ENCODE data around the gene TCF3. TPM values are rescaled to one million over a fixed set of nuclear protein-coding genes. Genes with fewer than 3 reads are reported as not detected.

Gene TCF3
- total RNA-seq, 2 experiments from 2014 or later = 84.8 to 86.7 TPM

- DNase-seq = peak; percentile 33
- peaks cover 15% of the 10 kb centered on the region for H3K36me3 Mint-ChIP-seq (ENCODE audit: low read depth)
- H3K4me3 Mint-ChIP-seq = no peak overlapping the region
- H3K4me1 Mint-ChIP-seq (ENCODE audit: low read depth) = peaks cover 39% of the 10 kb centered on the region
- H3K27ac Mint-ChIP-seq = no peak overlapping the region
- intact Hi-C loops (cut with micrococcal nuclease) = no loop called here
- CTCF ChIA-PET = interaction anchor here (0.7 kb wide), 1 partner anchor 54 kb away, joined by 3 read pairs; no protein-coding TSS in a partner anchor
- no peaks in the 10 kb centered on the region for H3K9me3 Mint-ChIP-seq
- no peaks in the 10 kb centered on the region for H3K27me3 Mint-ChIP-seq (ENCODE audit: low read depth)
These were observed 43.9 kb downstream of the TCF3 start for GRCh38 chr19:1608359-1609102.

GRCh38 chr19:1606138-1606651, 46.2 kb downstream of the TCF3 start:
- intact Hi-C loops (cut with micrococcal nuclease) = loop anchor here (1.0 kb wide), 1 partner anchor 65 kb away; no protein-coding TSS in a partner anchor
- H3K27me3 Mint-ChIP-seq (ENCODE audit: low read depth) = no peaks in the 10 kb centered on the region
- peaks cover 13% of the 10 kb centered on the region for H3K36me3 Mint-ChIP-seq (ENCODE audit: low read depth)
- H3K27ac Mint-ChIP-seq = peak overlapping the region; percentile 97
- peak overlapping the region; percentile 98 for H3K4me3 Mint-ChIP-seq
- no peaks in the 10 kb centered on the region for H3K9me3 Mint-ChIP-seq
- H3K4me1 Mint-ChIP-seq (ENCODE audit: low read depth) = peaks cover 52% of the 10 kb centered on the region
- CTCF ChIA-PET = interaction anchor here (0.7 to 2.5 kb wide), 6 partner anchors 15 to 220 kb away, joined by 3 to 13 read pairs (median 4); no protein-coding TSS in a partner anchor
- DNase-seq = no peak

GRCh38 chr19:1605236-1606137, 46.9 kb downstream of the TCF3 start, which contains the start of gene UQCR11:
Gene UQCR11, minus strand, starts transcription at chr19:1605462. Its CDS starts 53 bp downstream, at chr19:1605409.
- Mint-ChIP-seq H3K4me3 (peak within 1 kb of the TSS; percentile 98), H3K27me3 (ENCODE audit: low read depth) (no peaks in the 10 kb centered on the region), H3K9me3 (no peaks in the 10 kb centered on the region), H3K36me3 (ENCODE audit: low read depth) (peaks cover 12% of the 10 kb centered on the region), H3K4me1 (ENCODE audit: low read depth) (peaks cover 48% of the 10 kb centered on the region), H3K27ac (peak within 1 kb of the TSS; percentile 97)
- CTCF ChIA-PET = interaction anchor here (0.6 to 2.5 kb wide), 7 partner anchors 15 to 296 kb away, joined by 3 to 13 read pairs (median 3); no protein-coding TSS in a partner anchor
- intact Hi-C loops (cut with micrococcal nuclease) = loop anchor here (1.0 kb wide), 5 partner anchors 13 to 162 kb away; partner anchors contain the start of genes C19orf25, MBD3 and TCF3
- DNase-seq = peak; percentile 94

- intact Hi-C loops (cut with micrococcal nuclease) = no loop called here
- H3K27ac Mint-ChIP-seq = no peak overlapping the region
- H3K36me3 Mint-ChIP-seq (ENCODE audit: low read depth) = peaks cover 18% of the 10 kb centered on the region
- H3K4me3 Mint-ChIP-seq = no peak overlapping the region
- no peak for DNase-seq
- peaks cover 32% of the 10 kb centered on the region for H3K4me1 Mint-ChIP-seq (ENCODE audit: low read depth)
- no peaks in the 10 kb centered on the region for H3K27me3 Mint-ChIP-seq (ENCODE audit: low read depth)
- H3K9me3 Mint-ChIP-seq = no peaks in the 10 kb centered on the region
- CTCF ChIA-PET = no interaction called here
These were observed 50.2 kb downstream of the TCF3 start for GRCh38 chr19:1602091-1602707.

GRCh38 chr19:1601613-1602064, 50.8 kb downstream of the TCF3 start:
- H3K36me3 Mint-ChIP-seq (ENCODE audit: low read depth) = peaks cover 18% of the 10 kb centered on the region
- CTCF ChIA-PET = no interaction called here
- no peak for DNase-seq
- no peak overlapping the region for H3K4me3 Mint-ChIP-seq
- H3K9me3 Mint-ChIP-seq = no peaks in the 10 kb centered on the region
- intact Hi-C loops (cut with micrococcal nuclease) = no loop called here
- peak overlapping the region; percentile 41 for H3K27ac Mint-ChIP-seq
- no peaks in the 10 kb centered on the region for H3K27me3 Mint-ChIP-seq (ENCODE audit: low read depth)
- peaks cover 29% of the 10 kb centered on the region for H3K4me1 Mint-ChIP-seq (ENCODE audit: low read depth)

GRCh38 chr19:1599460-1599846, 53.0 kb downstream of the TCF3 start:
- Mint-ChIP-seq H3K27me3 (ENCODE audit: low read depth) (no peaks in the 10 kb centered on the region), H3K9me3 (no peaks in the 10 kb centered on the region), H3K27ac (no peak overlapping the region), H3K36me3 (ENCODE audit: low read depth) (peaks cover 20% of the 10 kb centered on the region), H3K4me1 (ENCODE audit: low read depth) (peaks cover 22% of the 10 kb centered on the region), H3K4me3 (no peak overlapping the region)
- DNase-seq = no peak
- intact Hi-C loops (cut with micrococcal nuclease) = loop anchor here (10.0 kb wide), 1 partner anchor 325 kb away; the partner anchor contains the start of gene FAM174C
- CTCF ChIA-PET = interaction anchor here (0.7 kb wide), 1 partner anchor 71 kb away, joined by 3 read pairs; no protein-coding TSS in a partner anchor

GRCh38 chr19:1598777-1599459, 53.5 kb downstream of the TCF3 start:
- CTCF ChIA-PET = interaction anchor here (0.7 kb wide), 1 partner anchor 72 kb away, joined by 3 read pairs; no protein-coding TSS in a partner anchor
- no peaks in the 10 kb centered on the region for H3K27me3 Mint-ChIP-seq (ENCODE audit: low read depth)
- no peak overlapping the region for H3K27ac Mint-ChIP-seq
- intact Hi-C loops (cut with micrococcal nuclease) = loop anchor here (10.0 kb wide), 1 partner anchor 324 kb away; the partner anchor contains the start of gene FAM174C
- no peaks in the 10 kb centered on the region for H3K9me3 Mint-ChIP-seq
- H3K36me3 Mint-ChIP-seq (ENCODE audit: low read depth) = peaks cover 17% of the 10 kb centered on the region
- no peak for DNase-seq
- no peak overlapping the region for H3K4me3 Mint-ChIP-seq
- H3K4me1 Mint-ChIP-seq (ENCODE audit: low read depth) = peaks cover 17% of the 10 kb centered on the region

- Mint-ChIP-seq H3K36me3 (ENCODE audit: low read depth) (peaks cover 23% of the 10 kb centered on the region), H3K27ac (peak overlapping the region; percentile 78), H3K4me1 (ENCODE audit: low read depth) (peaks cover 17% of the 10 kb centered on the region), H3K27me3 (ENCODE audit: low read depth) (no peaks in the 10 kb centered on the region), H3K4me3 (peak overlapping the region; percentile 82), H3K9me3 (no peaks in the 10 kb centered on the region)
- intact Hi-C loops (cut with micrococcal nuclease) = loop anchor here (5.0 to 10.0 kb wide), 2 partner anchors 269 to 319 kb away; partner anchors contain the start of genes FAM174C and KLF16
- no peak for DNase-seq
- CTCF ChIA-PET = interaction anchor here (0.5 to 1.2 kb wide), 5 partner anchors 10 to 299 kb away, joined by 3 to 4 read pairs (median 3); no protein-coding TSS in a partner anchor
These were observed 59.0 kb downstream of the TCF3 start for GRCh38 chr19:1593501-1593772.

GRCh38 chr19:1592755-1593500, 59.5 kb downstream of the TCF3 start, which contains the start of gene MBD3:
Gene MBD3, minus strand, starts transcription at chr19:1592865. Its CDS starts 234 bp downstream, at chr19:1592631.
- Mint-ChIP-seq H3K4me1 (ENCODE audit: low read depth) (peaks cover 20% of the 10 kb centered on the region), H3K27ac (peak within 1 kb of the TSS; percentile 82), H3K27me3 (ENCODE audit: low read depth) (no peaks in the 10 kb centered on the region), H3K9me3 (no peaks in the 10 kb centered on the region), H3K4me3 (peak within 1 kb of the TSS; percentile 96), H3K36me3 (ENCODE audit: low read depth) (peaks cover 22% of the 10 kb centered on the region)
- DNase-seq = peak; percentile 84
- CTCF ChIA-PET = interaction anchor here (0.5 to 1.2 kb wide), 5 partner anchors 9 to 300 kb away, joined by 3 to 4 read pairs (median 3); no protein-coding TSS in a partner anchor
- intact Hi-C loops (cut with micrococcal nuclease) = loop anchor here (1.0 to 10.0 kb wide), 5 partner anchors 12 to 318 kb away; partner anchors contain the start of genes FAM174C, KLF16, NDUFS7 and UQCR11

GRCh38 chr19:1592024-1592754, 60.2 kb downstream of the TCF3 start:
- Mint-ChIP-seq H3K36me3 (ENCODE audit: low read depth) (peaks cover 20% of the 10 kb centered on the region), H3K27me3 (ENCODE audit: low read depth) (no peaks in the 10 kb centered on the region), H3K4me3 (peak overlapping the region; percentile 96), H3K27ac (peak overlapping the region; percentile 82), H3K9me3 (no peaks in the 10 kb centered on the region), H3K4me1 (ENCODE audit: low read depth) (peaks cover 26% of the 10 kb centered on the region)
- CTCF ChIA-PET = interaction anchor here (0.9 to 2.7 kb wide), 4 partner anchors 8 to 153 kb away, joined by 3 to 16 read pairs (median 4); no protein-coding TSS in a partner anchor
- intact Hi-C loops (cut with micrococcal nuclease) = loop anchor here (1.0 to 10.0 kb wide), 5 partner anchors 13 to 317 kb away; partner anchors contain the start of genes FAM174C, KLF16, NDUFS7 and UQCR11
- peak; percentile 84 for DNase-seq
